AML-193 (cell line): ENCODE results near the gene SPHK2.
"Not testable (repeated sequence)": the region's sequence is repeated elsewhere in the genome, so short reads cannot be mapped to it uniquely, and the experiment has no call there.

Source experiments
- DNase-seq, 2 experiments: peaks; one replicate each; lab custom pipeline; 2025; lab: John Stamatoyannopoulos, UW

The SPHK2 gene

GRCh38 chr19:48637449-48637947, 18.2 kb downstream of the SPHK2 start:
- peak; percentile 100 for DNase-seq

GRCh38 chr19:48637948-48638830, 18.9 kb downstream of the SPHK2 start:
- DNase-seq, result peak; percentile 80 to 88

- no peak for DNase-seq
Measured at GRCh38 chr19:48638831-48639381, 19.6 kb downstream of the SPHK2 start.

GRCh38 chr19:48639483-48640375, 20.4 kb downstream of the SPHK2 start:
- DNase-seq, result no peak

- DNase-seq, result no peak
Measured at GRCh38 chr19:48641850-48642249, 22.5 kb downstream of the SPHK2 start.

GRCh38 chr19:48642862-48643261, 23.6 kb downstream of the SPHK2 start:
- DNase-seq, result no peak

DNA sequence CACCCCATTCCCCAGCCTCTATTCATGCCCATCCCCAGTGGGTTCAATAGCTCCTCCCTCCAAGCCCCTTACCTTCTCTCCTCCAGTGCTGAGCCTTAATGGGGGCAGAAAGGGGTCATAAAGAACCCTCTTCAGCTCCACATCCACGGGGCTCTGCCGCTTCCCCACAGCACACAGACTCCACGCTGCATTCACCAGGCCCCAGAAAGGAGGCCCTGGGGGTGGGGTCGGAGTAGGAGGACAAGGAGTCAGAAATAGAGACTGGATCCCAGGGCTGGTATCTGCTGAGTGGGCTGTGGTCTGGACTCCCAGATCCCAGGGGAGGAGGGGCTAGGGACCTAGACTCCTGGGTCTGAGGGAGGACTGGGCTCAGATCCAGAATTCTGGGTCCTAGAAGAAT, 25.0 kb downstream of the SPHK2 start:
- DNase-seq, result no peak

DNA sequence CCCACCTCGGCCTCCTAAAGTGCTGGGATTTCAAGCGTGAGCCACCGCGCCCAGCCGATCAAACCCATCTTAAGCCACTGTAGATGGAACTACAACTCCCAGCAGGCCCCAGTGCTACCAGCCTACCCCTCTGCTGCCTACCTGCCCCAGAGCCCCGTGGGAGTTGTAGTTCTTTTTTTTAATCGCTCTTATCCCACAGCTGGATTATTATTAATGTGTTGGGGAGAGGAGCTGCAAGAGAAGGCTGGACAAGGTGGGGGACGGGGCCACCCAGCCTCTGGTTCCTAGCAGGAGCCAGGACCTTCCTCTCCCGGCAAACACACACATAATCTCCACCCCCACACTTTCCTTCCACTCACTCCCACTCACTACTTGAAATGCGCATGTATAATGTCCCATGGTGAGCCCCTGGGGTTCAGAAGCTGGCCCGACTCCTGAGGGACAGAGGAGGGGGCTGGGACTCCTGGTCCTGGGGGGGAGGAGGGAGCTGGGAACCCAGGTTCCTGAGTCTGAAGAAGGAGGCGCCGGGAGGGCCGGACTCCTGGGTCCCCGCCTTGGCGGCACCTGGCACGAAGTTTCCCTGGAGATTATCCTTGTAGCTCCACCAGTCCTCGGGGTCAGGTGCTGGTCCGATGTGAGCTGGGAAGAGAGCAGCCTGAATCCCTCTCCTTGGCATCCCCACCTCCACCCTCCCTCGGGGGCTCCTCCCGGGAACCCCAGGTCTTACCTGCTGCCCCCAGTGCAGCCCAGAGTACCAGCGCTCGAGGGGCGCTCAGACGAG, 25.7 kb downstream of the SPHK2 start:
- peak; percentile 65 to 72 for DNase-seq

- no peak for DNase-seq
Measured at GRCh38 chr19:48645620-48646000, 26.3 kb downstream of the SPHK2 start.

DNA sequence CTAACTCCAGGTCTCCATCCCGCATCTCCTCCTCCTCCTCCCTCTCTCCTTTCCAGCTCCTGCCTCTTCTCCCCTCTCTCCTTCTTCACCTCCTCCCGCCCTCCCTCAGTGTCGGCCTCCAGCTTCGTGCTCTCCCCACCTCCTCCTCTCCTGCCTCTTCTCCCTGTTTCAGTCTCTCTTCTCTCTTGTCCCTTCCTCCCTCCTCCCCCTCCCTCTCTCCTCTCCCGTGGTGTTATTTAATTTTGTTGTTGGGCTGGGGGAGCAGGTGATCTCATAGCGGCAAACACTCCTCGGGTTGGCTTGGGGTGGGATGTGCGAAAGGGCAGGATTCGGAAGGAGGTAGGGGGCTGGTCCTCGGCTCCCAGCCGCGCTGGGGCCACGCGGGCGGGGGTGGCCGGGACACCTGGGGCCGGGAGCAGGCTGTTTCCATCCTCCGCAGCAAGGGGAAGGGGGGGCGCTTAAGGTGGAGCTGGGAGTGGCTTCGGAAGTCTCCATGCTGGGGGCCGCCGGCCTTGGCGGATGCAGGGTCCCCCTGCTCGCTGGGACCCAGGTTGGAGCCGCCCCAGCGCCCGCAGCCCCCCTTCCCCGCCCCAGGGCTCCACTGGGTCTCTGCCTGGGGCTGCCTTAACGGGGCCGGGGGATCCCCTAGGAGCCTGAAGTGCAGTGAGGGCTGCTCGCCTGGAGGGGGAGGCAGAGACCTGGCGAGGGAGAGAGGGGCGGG, 26.9 kb downstream of the SPHK2 start, which contains the start of gene CA11:
CA11 (minus strand) TSS at position 187 of the 721 bp plus-strand sequence. CDS start 555 bp downstream, outside the sequence.
- peak; percentile 67 to 71 for DNase-seq

DNA sequence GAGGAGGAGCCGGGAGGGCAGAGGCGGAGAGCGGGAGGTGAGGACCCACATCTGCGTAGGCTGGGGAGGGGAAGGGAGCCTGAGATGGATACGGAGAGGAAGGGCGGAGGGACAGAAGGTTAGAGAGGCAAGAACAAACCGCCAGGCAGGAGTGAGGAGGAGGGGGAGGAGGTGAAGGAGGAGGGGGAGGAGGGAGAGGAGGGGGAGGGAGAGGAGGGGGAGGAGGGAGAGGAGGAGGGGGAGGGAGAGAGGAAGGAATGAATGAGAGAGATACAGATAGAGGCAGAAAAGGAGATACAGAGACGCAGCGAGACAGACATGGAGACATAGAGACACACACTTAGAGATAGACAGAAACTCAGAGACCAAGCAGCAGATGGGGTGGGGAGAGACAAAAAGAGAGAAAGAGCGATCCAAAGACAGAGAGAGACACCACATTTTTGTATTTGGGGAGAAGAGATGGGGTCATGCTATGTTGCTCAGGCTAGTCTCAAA, 27.5 kb downstream of the SPHK2 start:
- DNase-seq, result no peak

DNA sequence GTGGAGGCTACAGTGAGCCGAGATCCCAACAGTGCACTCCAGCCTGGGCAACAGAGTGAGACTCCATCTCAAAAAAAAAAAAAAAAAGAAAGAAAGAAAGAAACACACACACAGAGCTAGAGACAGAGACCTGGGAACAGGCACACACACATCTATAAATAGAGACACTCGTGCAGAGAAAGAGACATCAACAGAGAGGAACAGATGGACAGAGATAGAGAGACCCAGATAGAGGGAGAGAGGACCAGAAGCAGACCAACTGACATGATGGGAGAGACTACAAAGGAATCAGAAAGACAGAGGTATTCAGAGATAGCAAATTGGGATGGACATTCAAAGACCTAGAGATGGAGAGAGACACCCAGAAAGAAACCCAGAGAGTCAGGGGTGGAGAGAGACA, 28.8 kb downstream of the SPHK2 start:
- no peak for DNase-seq

- no peak for DNase-seq
Measured at GRCh38 chr19:48650974-48651682, 31.8 kb downstream of the SPHK2 start.

DNA sequence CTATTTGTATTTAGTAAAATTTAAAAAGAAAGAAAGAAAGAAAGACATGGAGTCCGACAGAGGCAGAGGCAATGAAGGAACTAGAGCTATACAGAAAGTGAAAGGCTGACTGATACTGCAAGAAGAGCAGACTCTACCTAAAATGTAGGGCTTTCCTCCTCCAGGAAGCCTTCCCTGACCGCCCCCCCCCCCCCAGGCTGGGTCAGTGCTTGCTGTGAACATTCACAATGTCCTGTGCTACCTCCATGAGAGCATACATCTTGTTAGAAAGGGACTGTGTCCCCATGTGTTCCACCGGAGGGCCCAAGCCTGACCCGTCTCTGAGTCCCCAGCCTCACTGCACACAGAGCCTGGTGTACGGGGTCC, 32.4 kb downstream of the SPHK2 start:
- no peak for DNase-seq

- no peak for DNase-seq
Measured at GRCh38 chr19:48654299-48655059, 35.2 kb downstream of the SPHK2 start.

- no peak for DNase-seq
Measured at GRCh38 chr19:48656840-48657474, 37.7 kb downstream of the SPHK2 start.

GRCh38 chr19:48657828-48658227, 38.5 kb downstream of the SPHK2 start:
- DNase-seq, result not testable (repeated sequence)

DNA sequence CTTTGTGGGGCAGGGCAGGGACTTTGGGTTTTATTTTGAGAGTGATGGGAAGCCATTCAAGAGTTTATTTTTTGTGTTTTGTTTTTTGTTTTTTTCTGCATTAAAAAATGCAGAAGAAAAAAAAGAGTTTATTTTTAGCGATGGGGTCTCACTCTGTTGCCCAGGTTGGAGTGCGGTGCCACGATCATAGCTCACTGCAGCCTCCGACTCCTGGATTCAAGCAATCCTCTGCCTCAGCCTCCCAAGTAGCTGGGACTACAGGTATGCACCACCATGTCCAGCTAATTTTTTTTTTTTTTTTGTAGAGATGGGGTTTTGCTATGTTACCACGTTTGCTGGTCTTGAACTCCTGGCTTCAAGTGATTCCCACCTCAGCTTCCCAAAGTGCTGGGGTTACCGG, 39.2 kb downstream of the SPHK2 start:
- DNase-seq, result no peak

DNA sequence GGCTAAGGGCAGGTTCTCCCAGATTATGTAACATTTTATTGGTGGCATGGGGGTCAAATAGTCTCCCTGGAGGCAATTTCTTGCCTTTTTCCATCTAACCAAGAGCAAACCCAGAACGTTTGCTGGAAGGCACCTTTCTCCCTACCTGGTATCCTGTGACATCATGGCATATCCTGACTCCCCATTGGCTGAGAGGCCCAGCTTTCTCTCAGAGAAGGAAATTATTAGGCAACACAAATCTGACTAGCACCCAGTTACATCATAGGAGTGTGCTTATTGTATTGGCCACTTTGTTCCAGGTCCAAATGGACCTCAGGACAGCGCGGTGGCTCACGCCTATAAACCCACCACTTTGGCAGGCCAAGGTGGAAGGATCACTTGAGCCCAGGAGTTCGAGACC, 40.5 kb downstream of the SPHK2 start:
- peak in 1 of 2 experiments; percentile 16 for DNase-seq
